MG63 (cell line): ENCODE data around the gene RAD54L2. TPM values are rescaled to one million over a fixed set of nuclear protein-coding genes. Genes with fewer than 3 reads are reported as not detected.
"Not testable (repeated sequence)": the region's sequence is repeated elsewhere in the genome, so short reads cannot be mapped to it uniquely, and the experiment has no call there.

Source experiments
- DNase-seq: peaks from one replicate; pipeline ENCODE4 v3.0.0-alpha.2; 2020
- H3K27me3 ChIP-seq: fragments of 250-450 bp; sonication (Bioruptor Pico); 2 replicates; pipeline ENCODE4 v1.5.1; 2020; ENCODE audit warnings: mild to moderate bottlenecking, moderate library complexity
- H3K36me3 ChIP-seq: fragments of 250-450 bp; sonication (Bioruptor Pico); 2 replicates; pipeline ENCODE4 v1.5.1; 2020; ENCODE audit warnings: mild to moderate bottlenecking, moderate library complexity
- H3K4me3 ChIP-seq: fragments of 250-450 bp; sonication (Bioruptor Pico); 2 replicates; pipeline ENCODE4 v1.5.1; 2020; ENCODE audit warnings: mild to moderate bottlenecking, moderate library complexity
- H3K9me3 ChIP-seq: fragments of 250-450 bp; sonication (Bioruptor Pico); 2 replicates; pipeline ENCODE4 v1.5.1; 2020; ENCODE audit warnings: mild to moderate bottlenecking, moderate library complexity
- total RNA-seq: library from RNA; depleted of rRNA; stranded (reverse); fragments of >200 nt; shearing (Covaris generic); gene quantifications from 2 replicates; pipeline ENCODE4 v1.2.3, GENCODE V29; 2014; ENCODE audit warnings: low replicate concordance

The RAD54L2 gene
- total RNA-seq, 1 experiment from 2014 or later, result 5.9 TPM

GRCh38 chr3:51530485-51530884, 8.0 kb upstream of the RAD54L2 start:
- no peaks in the 10 kb centered on the region for H3K27me3 ChIP-seq
- H3K36me3 ChIP-seq, result no peaks in the 10 kb centered on the region
- DNase-seq, result no peak

DNA sequence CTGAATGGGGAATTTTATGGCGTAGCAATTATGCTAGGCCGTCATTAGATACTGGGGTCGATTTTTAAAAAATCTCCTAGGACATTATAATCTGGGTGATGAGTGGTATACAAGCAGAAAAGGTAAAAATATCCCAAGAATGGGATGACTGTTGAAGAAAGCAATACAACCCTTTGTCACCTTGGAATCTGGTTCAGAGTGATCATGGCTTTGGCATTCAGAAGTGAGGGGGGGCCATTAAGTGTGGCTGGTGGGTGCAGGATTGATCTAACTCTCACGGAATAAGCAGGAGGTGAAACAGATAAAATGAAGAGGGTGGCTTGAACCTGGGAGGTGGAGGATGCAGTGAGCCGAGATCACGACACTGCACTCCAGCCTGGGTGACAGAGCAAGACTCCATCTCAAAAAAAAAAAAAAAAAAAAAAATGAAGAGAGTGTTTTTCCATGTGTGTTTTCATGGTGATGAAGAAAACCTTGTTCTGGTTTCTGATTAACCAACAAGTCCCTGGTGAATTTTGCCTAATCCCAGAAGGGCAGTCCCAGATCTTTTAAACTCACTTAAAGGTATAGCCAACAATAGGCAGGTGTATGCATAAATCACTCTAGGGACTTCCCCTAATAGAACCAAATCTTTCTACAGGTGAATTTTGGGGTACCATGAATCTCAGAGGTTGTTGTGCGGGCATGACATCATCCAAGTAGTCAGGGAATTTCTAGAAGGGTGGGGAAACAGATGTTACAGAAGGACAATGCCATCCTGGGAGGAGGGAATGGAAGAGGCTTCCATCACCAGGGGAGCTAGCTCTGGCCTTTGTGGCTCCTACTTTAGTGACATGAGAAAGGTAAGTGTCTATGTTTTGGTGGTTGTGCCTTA, 3.1 kb upstream of the RAD54L2 start:
- peaks cover 3% of the 10 kb centered on the region; the same call in 1 of the 2 replicates for H3K36me3 ChIP-seq
- H3K4me3 ChIP-seq, result no peak overlapping the region
- no peaks in the 10 kb centered on the region for H3K9me3 ChIP-seq
- DNase-seq, result no peak
- H3K27me3 ChIP-seq, result no peaks in the 10 kb centered on the region

More at GRCh38 chr3:51530485-51530884, 8.0 kb upstream of the RAD54L2 start:
- H3K4me3 ChIP-seq, result no peak overlapping the region
- H3K9me3 ChIP-seq, result no peaks in the 10 kb centered on the region

DNA sequence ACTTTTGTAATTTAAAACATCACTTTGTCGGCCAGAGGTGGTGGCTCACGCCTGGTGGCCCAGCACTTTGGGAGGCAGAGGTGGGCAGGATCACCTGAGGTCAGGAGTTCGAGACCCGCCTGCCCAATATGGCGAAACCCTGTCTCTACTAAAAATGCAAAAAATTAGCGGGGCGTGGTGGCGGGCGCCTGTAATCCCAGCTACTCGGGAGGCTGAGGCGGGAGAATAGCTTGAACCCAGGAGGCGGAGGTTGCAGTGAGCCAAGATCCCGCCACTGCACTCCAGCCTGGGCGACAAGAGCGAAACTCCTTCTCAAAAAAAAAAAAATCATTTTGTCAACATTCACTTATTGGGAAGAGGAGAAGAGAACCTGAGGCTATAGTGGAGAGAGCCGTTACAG, 888 bp upstream of the RAD54L2 start:
- DNase-seq, H3K27me3 ChIP-seq, H3K36me3 ChIP-seq, H3K9me3 ChIP-seq: not testable (repeated sequence)
- peak overlapping the region; percentile 70 for H3K4me3 ChIP-seq

GRCh38 chr3:51538115-51538458, 432 bp upstream of the RAD54L2 start:
- Histone ChIP-seq H3K4me3 (peak overlapping the region; percentile 70), H3K36me3 (peaks cover 7% of the 10 kb centered on the region), H3K9me3 (no peaks in the 10 kb centered on the region), H3K27me3 (no peaks in the 10 kb centered on the region)
- no peak for DNase-seq

- H3K36me3 ChIP-seq, result peaks cover 7% of the 10 kb centered on the region
- H3K27me3 ChIP-seq, result no peaks in the 10 kb centered on the region
- peak overlapping the region; percentile 70 for H3K4me3 ChIP-seq
- peak; percentile 52 for DNase-seq
- H3K9me3 ChIP-seq, result no peaks in the 10 kb centered on the region
These were observed 897 bp downstream of the RAD54L2 start for GRCh38 chr3:51539291-51539941.

DNA sequence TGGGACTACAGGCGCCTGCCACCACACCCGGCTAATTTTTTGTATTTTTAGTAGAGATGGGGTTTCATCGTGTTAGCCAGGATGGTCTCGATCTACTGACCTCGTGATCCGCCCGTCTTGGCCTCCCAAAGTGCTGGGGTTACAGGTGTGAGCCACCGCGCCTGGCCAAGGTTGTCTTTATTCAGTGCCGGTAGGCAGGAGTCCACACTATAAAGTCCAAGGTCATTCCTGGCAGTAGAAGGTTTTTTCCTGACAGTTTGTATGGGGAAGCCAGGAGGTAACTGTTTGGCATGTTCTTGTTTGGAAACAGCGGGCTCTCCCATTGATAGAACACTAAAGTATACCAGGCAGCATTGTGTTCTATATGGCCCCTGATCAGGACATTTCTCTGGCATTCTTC, 4.1 kb downstream of the RAD54L2 start:
- not testable (repeated sequence) for H3K9me3 ChIP-seq, H3K27me3 ChIP-seq, H3K4me3 ChIP-seq

DNA sequence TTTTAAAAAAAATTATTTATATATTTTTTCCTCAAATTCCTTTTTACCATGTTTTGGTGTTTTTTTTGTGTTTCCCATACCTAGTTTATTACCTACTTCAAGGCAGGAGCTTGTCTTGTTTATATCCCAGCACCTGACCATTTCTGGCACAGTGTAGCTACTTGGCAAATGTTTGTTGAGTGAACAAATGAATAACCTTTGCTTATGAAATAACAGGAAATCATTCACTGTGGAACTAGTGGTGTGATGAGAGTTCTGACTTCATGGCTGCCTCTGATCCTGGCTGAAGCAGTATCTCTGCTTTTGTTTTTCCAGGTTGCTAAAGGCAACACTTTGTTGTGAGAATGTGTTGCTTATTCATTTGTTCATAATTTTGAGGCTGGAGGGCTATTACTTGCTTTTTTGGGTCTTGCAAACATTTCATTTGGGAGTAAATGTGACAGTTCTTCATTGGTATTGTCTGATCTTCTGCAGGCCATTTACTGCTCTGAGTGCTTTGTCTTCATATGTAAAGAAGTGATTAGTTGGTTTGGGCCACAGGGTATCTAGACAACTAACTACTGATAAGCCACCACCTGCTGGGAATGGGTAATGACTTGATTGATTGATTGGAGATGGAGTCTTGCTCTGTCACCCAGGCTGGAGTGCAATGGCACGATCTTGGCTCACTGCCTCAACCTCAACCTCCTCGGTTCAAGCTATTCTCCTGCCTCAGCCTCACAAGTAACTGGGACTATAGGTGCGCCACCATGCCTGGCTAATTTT, 5.7 kb downstream of the RAD54L2 start:
- H3K36me3 ChIP-seq, result peaks cover 7% of the 10 kb centered on the region
- no peak for DNase-seq
- H3K4me3 ChIP-seq, result no peak overlapping the region
- H3K9me3 ChIP-seq, result no peaks in the 10 kb centered on the region
- no peaks in the 10 kb centered on the region for H3K27me3 ChIP-seq

More for the DNA sequence above, 4.1 kb downstream of the RAD54L2 start:
- not testable (repeated sequence) for H3K36me3 ChIP-seq, DNase-seq

DNA sequence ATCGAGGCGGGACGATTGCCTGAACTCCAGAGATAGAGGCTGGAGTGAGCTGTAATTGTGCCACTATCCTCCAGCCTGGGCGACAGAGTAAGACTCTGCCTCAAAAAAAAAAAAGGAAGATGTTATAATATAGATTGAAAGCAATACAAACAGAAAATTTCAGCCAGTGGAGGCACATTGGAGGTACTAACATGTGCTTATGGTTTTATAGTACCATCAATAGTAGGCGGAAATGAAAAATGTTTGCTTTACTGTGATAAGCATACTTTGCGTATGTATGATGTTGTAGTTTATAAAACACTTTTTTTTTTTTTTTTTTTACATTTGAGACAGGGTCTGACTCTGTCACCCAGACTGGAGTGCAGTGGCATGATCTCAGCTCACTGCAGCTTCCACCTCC, 8.8 kb downstream of the RAD54L2 start:
- Histone ChIP-seq H3K36me3 (no peaks in the 10 kb centered on the region; the same call in 1 of the 2 replicates), H3K4me3 (no peak overlapping the region), H3K27me3 (no peaks in the 10 kb centered on the region), H3K9me3 (no peaks in the 10 kb centered on the region)
- no peak for DNase-seq

- Histone ChIP-seq H3K4me3 (no peak overlapping the region), H3K36me3 (no peaks in the 10 kb centered on the region), H3K9me3 (no peaks in the 10 kb centered on the region), H3K27me3 (no peaks in the 10 kb centered on the region)
- no peak for DNase-seq
These were observed 10.8 kb downstream of the RAD54L2 start for GRCh38 chr3:51549311-51549710.

DNA sequence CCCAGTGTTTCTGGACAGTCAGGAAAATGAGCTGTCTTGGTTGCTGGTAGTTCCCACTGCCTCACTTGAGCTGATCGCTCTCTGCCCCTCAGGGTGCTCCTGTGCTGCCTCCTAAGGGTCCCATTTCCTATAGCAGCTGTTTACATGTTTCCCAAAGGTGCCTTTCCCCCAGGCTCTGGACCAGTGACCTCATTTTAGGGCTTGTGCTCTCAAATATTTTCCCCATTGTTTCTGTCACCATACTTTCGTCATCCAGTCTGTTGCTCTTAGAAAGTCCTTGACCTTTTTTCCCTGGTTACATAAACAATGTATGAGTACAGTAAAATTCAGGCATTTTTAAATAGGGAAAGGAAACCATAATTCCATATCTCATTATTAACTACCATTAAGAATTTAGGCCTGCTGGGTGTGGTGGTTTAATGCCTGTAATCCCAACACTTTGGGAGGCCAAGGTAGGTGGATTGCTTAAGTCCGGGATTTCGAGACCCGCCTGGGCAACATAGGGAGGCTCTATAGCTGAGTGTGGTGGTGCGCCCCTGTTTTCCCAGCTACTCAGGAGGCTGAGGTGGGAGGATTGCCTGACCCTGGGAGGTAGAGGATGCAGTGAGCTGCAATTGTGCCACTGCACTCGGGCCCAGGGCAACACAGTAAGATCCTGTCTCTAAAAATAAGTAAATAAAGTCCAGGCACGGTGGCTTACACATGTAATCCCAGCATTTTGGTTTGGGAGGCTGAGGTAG, 11.7 kb downstream of the RAD54L2 start:
- no peaks in the 10 kb centered on the region for H3K27me3 ChIP-seq
- H3K4me3 ChIP-seq, result no peak overlapping the region
- DNase-seq, result no peak
- H3K36me3 ChIP-seq, result no peaks in the 10 kb centered on the region
- H3K9me3 ChIP-seq, result no peaks in the 10 kb centered on the region

- Histone ChIP-seq H3K27me3 (no peaks in the 10 kb centered on the region), H3K9me3 (no peaks in the 10 kb centered on the region), H3K4me3 (no peak overlapping the region), H3K36me3 (no peaks in the 10 kb centered on the region)
- no peak for DNase-seq
These were observed 19.5 kb downstream of the RAD54L2 start for GRCh38 chr3:51557993-51558392.

DNA sequence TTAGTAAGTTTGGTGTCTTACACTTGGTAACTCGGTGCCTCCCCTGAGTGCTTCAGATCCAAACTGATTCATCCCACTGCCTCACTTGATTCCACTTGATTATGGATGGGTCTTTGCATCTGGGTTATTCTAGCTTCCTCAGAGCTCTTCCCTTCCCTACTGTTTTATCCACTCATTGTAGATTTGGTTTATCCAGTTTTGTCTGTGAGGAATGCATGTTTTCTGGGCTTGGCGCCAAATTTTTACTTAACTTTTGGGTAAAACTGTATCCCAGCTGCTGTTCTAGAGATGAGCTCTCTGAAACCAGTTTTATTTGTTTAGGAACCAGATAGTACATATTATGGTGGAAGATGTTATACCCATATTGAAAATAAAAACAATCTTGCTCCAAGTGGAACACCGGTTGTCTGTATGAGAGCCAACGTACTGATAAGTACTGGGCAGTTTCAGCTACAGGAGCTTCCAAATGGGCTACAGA, 20.9 kb downstream of the RAD54L2 start:
- Histone ChIP-seq H3K27me3 (no peaks in the 10 kb centered on the region), H3K4me3 (no peak overlapping the region), H3K36me3 (no peaks in the 10 kb centered on the region), H3K9me3 (no peaks in the 10 kb centered on the region)
- DNase-seq, result peak; percentile 26

DNA sequence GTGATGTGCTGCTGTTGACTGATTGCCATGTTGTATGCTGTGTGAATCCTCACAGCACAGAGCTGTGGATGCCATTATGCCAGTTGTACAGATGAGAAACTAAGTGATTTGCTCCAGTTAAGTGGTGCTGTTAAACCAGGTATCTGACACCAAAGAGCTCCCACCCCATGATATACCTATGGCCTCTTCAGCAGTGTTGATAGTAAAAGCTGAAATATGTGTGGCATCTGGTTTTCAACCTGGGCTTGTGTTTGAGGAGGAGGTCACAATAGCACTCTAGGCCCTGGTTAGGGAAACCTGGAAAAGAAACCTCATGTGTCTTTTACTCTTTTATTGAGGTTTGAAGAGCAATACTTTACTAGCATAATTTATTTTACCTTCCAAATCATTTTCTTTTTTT, 21.4 kb downstream of the RAD54L2 start:
- H3K4me3 ChIP-seq, result no peak overlapping the region
- H3K27me3 ChIP-seq, result no peaks in the 10 kb centered on the region
- no peaks in the 10 kb centered on the region for H3K36me3 ChIP-seq
- no peaks in the 10 kb centered on the region for H3K9me3 ChIP-seq
- DNase-seq, result no peak

DNA sequence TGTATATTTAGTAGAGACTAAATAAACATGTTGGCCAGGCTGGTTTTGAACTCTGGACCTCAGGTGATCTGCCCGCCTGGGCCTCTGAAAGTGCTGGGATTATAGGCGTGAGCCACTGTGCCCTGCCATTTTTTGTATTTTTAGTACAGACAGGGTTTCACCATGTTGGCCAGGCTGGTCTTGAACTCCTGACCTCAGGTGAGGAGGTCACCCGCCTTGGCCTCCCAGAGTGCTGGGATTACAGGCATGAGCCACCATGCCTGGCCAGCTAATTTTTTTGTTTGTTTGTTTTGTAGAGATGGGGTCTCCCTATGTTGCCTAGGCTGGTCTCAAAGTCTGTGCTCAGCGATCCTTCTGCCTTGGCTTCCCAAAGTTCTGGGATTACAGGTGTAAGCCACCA, 23.9 kb downstream of the RAD54L2 start:
- not testable (repeated sequence) for DNase-seq, H3K4me3 ChIP-seq, H3K36me3 ChIP-seq, H3K9me3 ChIP-seq, H3K27me3 ChIP-seq

DNA sequence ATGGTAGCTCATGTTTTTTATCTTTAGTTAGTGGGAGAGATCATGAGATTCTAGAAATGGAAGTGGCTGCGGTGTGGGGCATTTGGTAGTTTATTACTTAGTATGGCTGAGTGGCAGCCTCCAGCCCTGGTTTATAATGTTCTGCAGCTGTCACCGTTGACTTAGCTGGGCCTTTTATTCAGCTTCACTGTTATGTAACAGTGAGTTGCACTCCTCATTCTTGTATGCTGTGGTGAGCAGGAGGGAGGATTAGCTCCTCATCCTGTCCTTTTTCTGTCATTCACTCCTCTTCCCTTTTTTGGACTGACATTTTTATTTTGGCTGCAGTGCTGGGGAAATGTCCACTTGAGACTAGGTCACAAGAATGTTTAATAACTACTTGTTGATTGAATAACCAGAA, 29.5 kb downstream of the RAD54L2 start:
- Histone ChIP-seq H3K4me3 (no peak overlapping the region), H3K9me3 (no peaks in the 10 kb centered on the region), H3K36me3 (no peaks in the 10 kb centered on the region), H3K27me3 (no peaks in the 10 kb centered on the region)
- no peak for DNase-seq

DNA sequence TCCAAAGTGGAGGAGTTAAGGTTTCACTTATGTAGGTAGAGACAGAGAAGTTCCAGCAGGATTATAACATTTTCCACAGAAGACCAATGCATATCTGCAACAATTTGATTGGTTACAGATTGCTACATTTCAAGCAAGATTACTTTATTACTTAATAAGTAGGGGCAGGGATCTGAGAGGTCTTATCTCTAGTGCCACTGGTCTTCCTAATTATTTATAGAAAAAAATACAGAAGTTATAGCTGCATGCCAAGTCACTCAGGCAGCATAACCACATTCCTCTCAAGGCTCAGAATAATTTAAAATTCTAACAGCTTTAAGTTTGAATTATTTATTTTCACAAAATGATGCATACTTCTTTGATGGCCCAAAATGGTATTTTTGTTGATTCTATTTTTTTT, 30.5 kb downstream of the RAD54L2 start:
- H3K9me3 ChIP-seq, result no peaks in the 10 kb centered on the region
- DNase-seq, result no peak

DNA sequence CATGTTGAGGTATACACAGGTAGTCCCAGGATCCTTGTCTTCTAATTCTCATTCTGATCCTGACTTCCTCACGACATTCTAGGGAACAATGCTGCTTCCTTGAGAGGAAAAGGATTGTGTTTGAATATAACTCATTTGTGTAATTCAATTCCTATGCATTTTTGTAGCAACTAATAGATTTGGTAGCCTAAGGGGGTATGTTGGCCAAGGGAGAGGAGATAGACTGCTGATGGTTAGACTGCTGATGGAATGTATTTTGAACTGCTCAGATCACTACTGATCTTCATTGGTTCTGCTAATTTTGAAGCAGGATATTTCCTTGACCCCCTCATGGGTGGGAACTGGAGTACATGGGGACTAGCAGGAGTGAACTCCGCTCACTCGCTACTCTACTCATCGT, 39.7 kb downstream of the RAD54L2 start:
- no peaks in the 10 kb centered on the region for H3K27me3 ChIP-seq
- no peaks in the 10 kb centered on the region for H3K9me3 ChIP-seq
- H3K4me3 ChIP-seq, result no peak overlapping the region
- DNase-seq, result no peak
- H3K36me3 ChIP-seq, result no peaks in the 10 kb centered on the region

More for the DNA sequence above, 30.5 kb downstream of the RAD54L2 start:
- no peak overlapping the region for H3K4me3 ChIP-seq
- H3K27me3 ChIP-seq, result no peaks in the 10 kb centered on the region
- no peaks in the 10 kb centered on the region for H3K36me3 ChIP-seq
